GM12873 (cell line): Measurements from ENCODE around the gene TTLL8.

Experiments used
- CTCF ChIP-seq: IDR thresholded peaks from 2 replicates; pipeline ENCODE4 v1.5.1; 2012; ENCODE audit warnings: low read depth, mild to moderate bottlenecking, moderate library complexity, low read length, control low read depth; ENCODE audit not compliant: insufficient read depth; ENCODE audit errors: missing control alignments

TTLL8 gene

DNA sequence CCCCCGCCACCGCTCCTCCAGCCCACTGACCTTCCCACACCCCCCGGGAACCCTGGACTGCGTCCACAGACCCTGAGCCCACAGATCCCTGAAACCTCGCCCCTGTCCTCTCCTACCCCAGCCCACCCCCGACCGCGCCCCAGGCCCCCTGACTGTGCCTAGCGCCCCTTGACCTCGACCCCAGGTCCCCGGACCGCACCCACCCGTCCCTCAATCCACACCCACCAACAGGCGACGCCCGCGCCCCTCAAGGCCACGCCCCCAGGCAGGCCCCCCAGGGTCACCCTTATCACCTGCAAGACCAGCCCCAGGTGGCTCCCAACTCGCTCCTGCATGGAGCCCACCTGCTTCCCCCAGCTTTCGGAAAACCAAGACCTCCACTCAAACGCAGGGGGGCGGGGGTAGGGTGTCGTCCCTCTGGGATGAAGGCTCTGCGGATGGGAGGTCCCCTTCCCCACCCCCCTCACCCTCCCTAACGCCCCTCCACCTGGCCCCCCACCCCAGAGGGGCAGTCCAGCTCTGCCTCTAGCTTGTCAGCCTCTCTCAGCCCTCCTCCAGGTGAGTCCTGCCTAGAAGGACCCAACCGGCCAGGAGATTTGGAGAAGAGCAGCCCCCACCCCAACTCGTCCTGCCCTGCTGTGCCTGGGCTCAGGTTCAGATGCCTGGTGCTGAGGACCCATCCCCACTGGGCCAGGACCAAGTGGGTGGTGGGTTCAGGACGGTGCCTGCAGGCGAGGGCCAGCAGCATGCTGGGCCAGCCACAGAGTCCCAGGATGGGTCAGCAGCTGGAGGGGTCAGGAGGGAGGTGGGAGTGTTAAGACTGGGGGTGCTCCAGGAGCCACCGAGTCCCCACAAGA lies 42.4 kb downstream of the TTLL8 start:
- no peak for TF ChIP-seq CTCF

DNA sequence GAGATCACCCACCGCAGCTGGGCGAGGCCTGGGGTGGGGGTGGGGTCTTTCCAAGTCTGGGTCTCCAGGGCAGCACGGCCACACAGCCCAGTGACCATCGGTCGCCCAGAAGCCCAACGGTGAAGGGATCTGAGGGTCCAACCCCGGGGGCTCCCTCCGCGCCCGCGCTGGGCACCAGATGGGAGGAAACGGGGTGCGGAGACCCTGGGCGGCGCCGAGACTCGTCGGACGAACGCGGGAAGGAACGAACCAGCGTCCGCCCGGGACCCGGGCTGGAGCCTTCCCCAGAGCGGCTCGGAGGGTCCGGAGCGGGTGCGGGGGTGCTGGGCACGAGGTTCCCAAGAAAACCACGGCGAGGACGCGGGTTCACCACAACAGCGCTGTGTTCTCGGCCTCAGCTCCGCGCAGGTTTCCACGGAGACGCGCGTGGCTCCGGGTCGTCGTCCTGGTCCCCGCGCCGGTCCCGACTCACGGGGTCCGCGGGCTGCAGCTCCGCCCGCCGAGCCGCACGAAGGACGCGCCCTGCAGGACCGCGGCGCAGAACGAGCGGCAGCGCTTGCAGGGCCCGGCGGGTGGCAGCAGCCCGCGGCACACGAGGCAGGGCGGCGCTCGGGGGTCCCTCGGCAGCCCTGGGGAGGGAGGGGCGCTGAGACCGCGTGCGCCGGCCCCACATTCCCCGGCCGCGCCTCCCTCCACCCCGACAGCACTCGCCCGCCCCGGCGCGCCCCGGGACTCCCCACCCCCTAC lies 43.3 kb downstream of the TTLL8 start:
- TF ChIP-seq CTCF, result no peak

DNA sequence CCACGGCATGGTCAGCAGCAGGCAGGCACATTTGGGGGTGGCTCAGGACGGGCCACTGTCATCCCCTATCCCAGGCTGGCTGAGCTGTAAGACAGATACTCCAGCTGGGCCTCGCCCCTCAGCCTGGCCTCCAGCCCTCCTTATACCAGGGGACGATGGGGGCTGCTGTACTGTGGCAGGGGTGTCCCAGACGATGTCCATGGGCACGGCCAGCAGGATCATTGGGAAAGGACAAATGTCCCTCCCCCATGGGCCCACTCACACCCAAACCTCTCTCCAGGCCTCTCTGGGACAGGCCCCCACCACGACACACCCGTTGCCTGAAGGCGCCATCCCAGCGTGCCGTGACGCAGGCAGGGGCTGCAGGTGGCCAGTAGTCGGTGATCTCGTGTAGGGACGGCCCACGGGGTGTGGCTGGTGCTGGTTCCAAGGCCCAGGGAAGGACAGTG lies 44.0 kb downstream of the TTLL8 start:
- TF ChIP-seq CTCF, result no peak

DNA sequence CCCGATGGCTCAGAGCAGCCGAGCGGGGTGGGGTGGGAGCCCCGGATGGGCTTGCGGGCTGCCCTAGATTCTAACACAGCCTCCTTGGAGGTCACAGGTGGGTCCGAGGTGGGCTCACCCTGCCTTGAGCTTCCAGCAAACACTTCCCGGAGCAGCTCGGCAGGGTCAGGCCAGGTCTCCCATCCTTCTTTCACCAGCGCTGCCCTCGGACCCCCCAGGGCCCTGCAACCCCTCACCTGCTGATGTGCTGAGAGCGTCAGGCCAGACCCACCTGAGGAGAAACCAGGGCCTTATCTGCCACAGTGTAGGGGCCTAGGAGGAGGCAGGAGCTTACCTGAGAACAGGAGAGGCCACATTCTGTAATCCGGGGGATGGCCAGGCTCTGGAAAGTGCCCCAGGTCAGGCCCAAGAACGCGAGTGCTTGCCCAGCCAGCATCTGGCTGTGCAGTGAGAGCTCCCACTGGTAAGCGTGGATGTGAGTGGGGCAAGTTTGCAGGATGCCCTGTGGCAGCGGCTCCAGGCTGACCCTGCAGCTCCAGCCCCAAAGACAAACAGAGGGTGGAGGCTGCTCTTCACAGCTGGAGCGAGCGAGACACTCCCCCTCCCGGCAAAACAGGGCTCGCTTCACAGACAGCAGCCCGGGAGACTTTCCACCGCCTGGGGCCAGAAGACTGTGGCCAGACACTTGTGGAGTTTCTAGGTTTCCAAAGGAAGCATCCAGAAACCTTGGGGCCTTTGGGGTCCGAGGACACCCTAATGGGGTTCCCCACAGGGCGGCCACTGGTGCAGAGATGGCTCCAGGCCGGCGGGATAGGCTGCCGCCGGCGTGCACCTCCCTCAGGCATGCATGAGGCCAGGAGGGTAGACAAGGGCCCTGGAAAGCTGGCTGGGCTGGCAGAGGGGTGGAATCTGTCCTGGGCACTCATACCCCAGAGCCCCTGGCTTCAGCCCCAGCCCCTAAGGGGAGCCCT lies 45.6 kb downstream of the TTLL8 start, which contains the start of gene IL17REL:
Gene IL17REL, minus strand, starts transcription at position 555 of the 971 bp plus-strand sequence. Its CDS starts 119 bp downstream, at position 436.
- TF ChIP-seq CTCF, result no peak

DNA sequence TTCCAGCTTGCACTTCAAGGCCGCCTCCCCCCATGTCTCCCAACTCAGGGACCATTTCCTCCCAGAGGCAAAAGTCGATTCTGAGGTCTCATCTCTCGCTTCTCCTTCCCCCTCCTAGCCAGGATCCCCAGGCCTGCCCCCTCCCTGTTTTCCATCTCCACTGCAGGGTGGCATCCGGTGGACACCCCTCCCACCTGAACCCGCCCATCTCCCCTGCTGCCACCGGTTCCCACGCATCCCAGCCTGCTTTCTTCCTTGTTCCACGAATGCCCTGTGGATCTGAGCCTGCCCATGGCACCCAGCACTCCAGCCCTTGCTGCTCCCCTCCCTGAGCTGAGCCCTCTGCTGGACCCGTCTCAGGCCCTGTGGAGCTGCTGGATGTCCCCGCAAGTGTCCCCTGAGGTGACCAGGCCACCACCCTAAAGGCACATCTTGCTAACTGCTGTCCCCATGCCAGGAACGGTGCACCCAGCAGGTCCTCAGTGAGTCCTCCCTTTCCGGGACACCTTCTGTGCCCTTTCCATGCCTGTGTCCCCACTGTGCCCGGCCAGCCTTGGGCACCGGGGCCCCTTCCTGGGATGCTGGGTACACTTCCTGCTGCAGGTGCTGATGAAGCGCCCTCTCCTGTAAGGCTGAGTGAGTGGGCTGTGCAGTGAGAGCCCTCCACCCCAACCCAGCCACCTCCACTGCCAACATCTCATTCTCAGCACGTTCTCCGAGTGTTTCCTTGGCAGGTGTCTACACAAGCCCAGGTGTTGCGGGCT lies 46.5 kb downstream of the TTLL8 start:
- no peak for TF ChIP-seq CTCF

GRCh38 chr22:50010676-50011446 lies 47.2 kb downstream of the TTLL8 start:
- TF ChIP-seq CTCF, result no peak
